ENCODE results near the gene DNMT1. TPM values are rescaled to one million over a fixed set of nuclear protein-coding genes. Genes with fewer than 3 reads are reported as not detected.

The DNMT1 gene
- total and polyA plus RNA-seq, 4 donors = 32.8 to 85.7 (median 45.2) TPM

DNA sequence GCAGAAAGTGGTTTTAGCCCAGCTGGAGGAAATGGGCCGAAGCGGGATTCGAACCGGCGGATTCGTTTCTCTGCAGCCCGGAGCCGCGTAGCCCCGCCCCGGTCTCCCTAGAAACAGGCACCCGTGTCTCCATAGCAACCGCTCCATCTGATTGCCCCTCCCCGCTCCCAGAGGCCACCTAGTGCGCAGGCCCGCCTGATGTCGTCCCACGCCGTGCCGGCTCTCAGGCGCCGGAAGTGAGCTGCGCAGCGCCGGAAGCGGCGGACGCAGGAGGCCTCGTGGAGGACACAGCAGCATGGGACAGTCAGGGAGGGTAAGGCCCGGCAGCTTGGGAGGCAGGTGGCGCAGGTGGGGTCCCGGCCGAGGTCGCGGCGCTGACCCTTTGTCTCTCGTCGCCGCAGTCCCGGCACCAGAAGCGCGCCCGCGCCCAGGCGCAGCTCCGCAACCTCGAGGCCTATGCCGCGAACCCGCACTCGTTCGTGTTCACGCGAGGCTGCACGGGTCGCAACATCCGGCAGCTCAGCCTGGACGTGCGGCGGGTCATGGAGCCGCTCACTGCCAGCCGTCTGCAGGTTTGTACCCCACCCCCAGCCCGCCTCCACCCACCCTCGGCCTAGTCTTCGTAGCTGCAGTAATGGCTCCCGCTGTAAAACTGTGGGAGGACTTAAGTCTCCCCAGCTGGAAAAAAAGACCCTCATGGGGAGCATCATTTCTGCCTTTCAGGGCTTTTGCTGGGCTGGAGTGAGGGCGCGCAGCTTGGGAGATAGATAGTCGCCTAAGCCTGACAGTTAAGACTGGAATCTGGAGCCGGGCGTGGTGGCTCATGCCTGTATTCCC is 88.4 kb downstream of the DNMT1 start, which contains the start of gene PPAN:
Gene PPAN, plus strand, starts transcription at position 263 of the 837 bp plus-strand sequence. Its CDS starts 33 bp downstream, at position 296.
- H3K27ac ChIP-seq (ENCODE audit: low read depth in 1 of 2, low read length in 1 of 2) = peak within 1 kb of the TSS; percentile 63 to 86
- peak within 1 kb of the TSS; percentile 88 for H3K4me3 ChIP-seq
- H3K9me3 ChIP-seq (ENCODE audit: control insufficient read depth in 4 of 4, insufficient read depth in 3 of 4, low read length in 3 of 4) = no peaks in the 10 kb centered on the region
- TF ChIP-seq CTCF (IDR thresholded peaks at IDR 0.05; ENCODE audit: control extremely low read depth, extremely low read depth) = no peak
- WGBS, 2 donors = 1 to 2% methylated on average over 67 to 71 of the region's 71 CpGs
- no peaks in the 10 kb centered on the region for H3K27me3 ChIP-seq (ENCODE audit: control insufficient read depth in 3 of 3, insufficient read depth in 3 of 3, low read length in 2 of 3)
- peaks cover 10 to 32% (median 18%) of the 10 kb centered on the region in 4 donors for H3K36me3 ChIP-seq (ENCODE audit: control insufficient read depth in 4 of 4, insufficient read depth in 4 of 4, low read length in 4 of 4)
- peaks cover 0 to 25% (median 5%) of the 10 kb centered on the region in 5 donors for H3K4me1 ChIP-seq (ENCODE audit: control insufficient read depth in 5 of 5, insufficient read depth in 5 of 5, low read length in 5 of 5)
- peak; percentile 98 to 99 (median 99) for DNase-seq
- H3K9ac ChIP-seq (ENCODE audit: insufficient read depth in 1 of 2, low read length in 2 of 2) = peak within 1 kb of the TSS in 1 of 2 donors; percentile 63
- ATAC-seq (ENCODE audit: insufficient read depth, low FRiP score) = peak; percentile 97

DNA sequence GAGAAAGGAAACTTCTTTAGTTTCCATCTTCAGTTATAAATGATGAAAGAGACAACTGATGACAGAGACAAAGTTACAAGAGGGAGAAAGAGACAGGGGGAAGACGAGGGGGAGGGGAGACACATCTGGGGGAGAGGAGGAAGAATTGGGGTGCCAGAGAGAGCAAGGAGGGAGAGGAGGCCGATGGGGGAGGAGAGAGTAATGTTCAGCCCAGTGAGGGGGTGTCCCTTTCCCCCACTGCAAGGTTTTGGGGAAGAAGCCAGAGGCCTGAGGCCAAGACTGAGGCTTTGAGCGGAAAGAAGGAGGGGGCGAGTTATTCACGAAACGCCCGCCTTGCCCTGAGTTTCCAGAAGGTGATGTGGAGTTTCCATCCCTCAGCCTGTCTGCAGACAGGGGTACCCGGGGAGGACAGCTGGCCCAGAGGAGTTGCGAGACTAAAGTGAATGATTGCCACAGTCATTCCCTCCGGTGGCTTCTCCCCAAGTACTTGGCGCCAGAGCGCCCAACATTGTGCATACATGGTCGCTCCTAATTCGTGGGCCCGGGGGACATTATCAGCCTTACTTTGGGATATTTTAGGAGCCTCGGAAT is 89.1 kb downstream of the DNMT1 start:
- Histone ChIP-seq H3K4me1 (ENCODE audit: control insufficient read depth in 5 of 5, insufficient read depth in 5 of 5, low read length in 5 of 5) (peaks cover 0 to 25% (median 5%) of the 10 kb centered on the region in 5 donors), H3K4me3 (no peak overlapping the region), H3K36me3 (ENCODE audit: control insufficient read depth in 4 of 4, insufficient read depth in 4 of 4, low read length in 4 of 4) (peaks cover 4 to 25% (median 18%) of the 10 kb centered on the region in 4 donors), H3K9me3 (ENCODE audit: control insufficient read depth in 4 of 4, insufficient read depth in 3 of 4, low read length in 3 of 4) (no peaks in the 10 kb centered on the region), H3K9ac (ENCODE audit: insufficient read depth in 1 of 2, low read length in 2 of 2) (no peak overlapping the region), H3K27ac (ENCODE audit: low read depth in 1 of 2, low read length in 1 of 2) (peak overlapping the region in 1 of 2 donors; percentile 37), H3K27me3 (ENCODE audit: control insufficient read depth in 3 of 3, insufficient read depth in 3 of 3, low read length in 2 of 3) (no peaks in the 10 kb centered on the region)
- WGBS, 2 donors = 27 to 37% methylated on average over 15 to 16 of the region's 16 CpGs
- ATAC-seq (ENCODE audit: insufficient read depth, low FRiP score) (no peak), DNase-seq (peak in 1 of 3 donors; percentile 27)
- TF ChIP-seq CTCF (IDR thresholded peaks at IDR 0.05; ENCODE audit: control extremely low read depth, extremely low read depth) = no peak

DNA sequence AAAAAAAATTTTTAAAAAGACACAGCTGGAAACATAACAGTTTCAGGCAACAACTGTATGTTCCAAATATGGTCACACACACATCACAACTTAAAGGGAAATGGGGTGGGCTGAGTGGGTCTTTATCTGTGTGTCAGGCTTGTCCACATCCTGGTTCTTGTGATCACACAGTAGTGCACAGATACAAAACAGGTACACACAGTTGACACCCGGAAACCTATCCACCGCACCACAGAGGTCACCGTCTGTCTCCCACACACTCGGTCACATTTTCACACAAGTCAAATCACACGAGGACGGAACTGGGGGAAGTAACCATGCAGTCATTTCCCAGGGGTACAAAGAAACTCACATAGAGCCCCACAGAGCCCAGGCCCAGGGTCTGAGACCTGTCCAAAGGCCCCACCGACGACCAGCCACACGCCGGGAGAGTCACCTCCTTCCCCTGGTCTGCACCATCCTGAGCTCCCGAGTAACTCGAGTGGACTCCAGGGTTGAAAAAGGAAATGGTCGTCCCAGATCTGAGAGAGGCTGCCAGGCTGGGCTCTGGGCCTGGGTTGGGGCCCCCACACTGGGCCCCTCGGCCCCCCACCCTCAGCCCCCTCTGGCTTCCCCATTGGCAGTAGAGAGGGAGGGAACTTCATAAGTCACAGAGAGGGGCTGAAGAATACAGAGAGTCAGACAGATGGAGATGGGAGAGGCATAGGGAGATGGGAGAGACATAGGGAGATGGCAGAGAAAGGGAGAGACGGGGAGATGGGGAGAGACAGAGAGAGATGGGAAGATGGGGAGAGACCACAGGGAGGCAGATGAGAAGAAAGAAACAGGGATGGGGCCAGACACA is 89.9 kb downstream of the DNMT1 start:
- no peak for TF ChIP-seq CTCF (IDR thresholded peaks at IDR 0.05; ENCODE audit: control extremely low read depth, extremely low read depth)
- peak overlapping the region in 1 of 2 donors; percentile 32 for H3K27ac ChIP-seq (ENCODE audit: low read depth in 1 of 2, low read length in 1 of 2)
- no peak overlapping the region for H3K9ac ChIP-seq (ENCODE audit: insufficient read depth in 1 of 2, low read length in 2 of 2)
- H3K27me3 ChIP-seq (ENCODE audit: control insufficient read depth in 3 of 3, insufficient read depth in 3 of 3, low read length in 2 of 3) = no peaks in the 10 kb centered on the region
- H3K4me1 ChIP-seq (ENCODE audit: control insufficient read depth in 5 of 5, insufficient read depth in 5 of 5, low read length in 5 of 5) = peaks cover 0 to 25% (median 5%) of the 10 kb centered on the region in 5 donors
- WGBS, 2 donors = 20 to 43% methylated on average over 15 of the region's 15 CpGs
- no peak overlapping the region for H3K4me3 ChIP-seq
- peaks cover 4 to 18% (median 17%) of the 10 kb centered on the region in 4 donors for H3K36me3 ChIP-seq (ENCODE audit: control insufficient read depth in 4 of 4, insufficient read depth in 4 of 4, low read length in 4 of 4)
- no peak for ATAC-seq (ENCODE audit: insufficient read depth, low FRiP score)
- H3K9me3 ChIP-seq (ENCODE audit: control insufficient read depth in 4 of 4, insufficient read depth in 3 of 4, low read length in 3 of 4) = no peaks in the 10 kb centered on the region
- peak; percentile 32 to 71 (median 71) for DNase-seq

Data from lung (tissue), 12 donors.